ENCODE results near the gene NCAM1. TPM values are rescaled to one million over a fixed set of nuclear protein-coding genes. Genes with fewer than 3 reads are reported as not detected.

Gene NCAM1
- total RNA-seq, 2 donors from 2014 or later, result 42.0 to 69.2 TPM

DNA sequence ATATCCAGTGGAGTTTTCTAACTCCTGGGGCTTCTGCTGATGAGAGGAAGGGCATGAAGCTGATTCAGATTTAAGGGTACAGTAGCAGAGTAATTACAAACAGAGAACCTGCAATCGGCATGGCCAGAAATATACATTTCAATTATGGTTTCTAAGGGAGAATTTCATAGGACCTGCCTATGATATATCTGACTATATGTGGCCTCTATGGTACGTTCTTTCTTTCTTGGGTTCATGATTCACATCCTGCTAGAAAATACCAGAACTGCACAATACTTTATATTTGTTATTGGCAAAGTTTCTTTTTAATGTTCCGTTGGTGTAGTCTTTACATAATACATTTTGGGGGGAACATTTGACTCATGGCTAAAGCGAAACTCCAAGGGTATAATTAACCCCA, 290.1 kb downstream of the NCAM1 start:
- H3K9me3 ChIP-seq, result no peaks in the 10 kb centered on the region
- DNase-seq (ENCODE audit: low spot score), result no peak
- H3K4me3 ChIP-seq, result no peak overlapping the region
- H3K36me3 ChIP-seq, result no peaks in the 10 kb centered on the region
- TF ChIP-seq, protein P1, sequence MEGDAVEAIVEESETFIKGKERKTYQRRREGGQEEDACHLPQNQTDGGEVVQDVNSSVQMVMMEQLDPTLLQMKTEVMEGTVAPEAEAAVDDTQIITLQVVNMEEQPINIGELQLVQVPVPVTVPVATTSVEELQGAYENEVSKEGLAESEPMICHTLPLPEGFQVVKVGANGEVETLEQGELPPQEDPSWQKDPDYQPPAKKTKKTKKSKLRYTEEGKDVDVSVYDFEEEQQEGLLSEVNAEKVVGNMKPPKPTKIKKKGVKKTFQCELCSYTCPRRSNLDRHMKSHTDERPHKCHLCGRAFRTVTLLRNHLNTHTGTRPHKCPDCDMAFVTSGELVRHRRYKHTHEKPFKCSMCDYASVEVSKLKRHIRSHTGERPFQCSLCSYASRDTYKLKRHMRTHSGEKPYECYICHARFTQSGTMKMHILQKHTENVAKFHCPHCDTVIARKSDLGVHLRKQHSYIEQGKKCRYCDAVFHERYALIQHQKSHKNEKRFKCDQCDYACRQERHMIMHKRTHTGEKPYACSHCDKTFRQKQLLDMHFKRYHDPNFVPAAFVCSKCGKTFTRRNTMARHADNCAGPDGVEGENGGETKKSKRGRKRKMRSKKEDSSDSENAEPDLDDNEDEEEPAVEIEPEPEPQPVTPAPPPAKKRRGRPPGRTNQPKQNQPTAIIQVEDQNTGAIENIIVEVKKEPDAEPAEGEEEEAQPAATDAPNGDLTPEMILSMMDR (IDR thresholded peaks at IDR 0.05), result no peak
- no peaks in the 10 kb centered on the region for H3K4me1 ChIP-seq (ENCODE audit: control insufficient read depth in 1 of 2, low read depth in 2 of 2)
- H3K27ac ChIP-seq, result no peak overlapping the region
- no peaks in the 10 kb centered on the region for H3K27me3 ChIP-seq (replicated peaks; ENCODE audit: insufficient read depth)
- ATAC-seq (ENCODE audit: insufficient number of reproducible peaks, low FRiP score, low read depth), result no peak

DNA sequence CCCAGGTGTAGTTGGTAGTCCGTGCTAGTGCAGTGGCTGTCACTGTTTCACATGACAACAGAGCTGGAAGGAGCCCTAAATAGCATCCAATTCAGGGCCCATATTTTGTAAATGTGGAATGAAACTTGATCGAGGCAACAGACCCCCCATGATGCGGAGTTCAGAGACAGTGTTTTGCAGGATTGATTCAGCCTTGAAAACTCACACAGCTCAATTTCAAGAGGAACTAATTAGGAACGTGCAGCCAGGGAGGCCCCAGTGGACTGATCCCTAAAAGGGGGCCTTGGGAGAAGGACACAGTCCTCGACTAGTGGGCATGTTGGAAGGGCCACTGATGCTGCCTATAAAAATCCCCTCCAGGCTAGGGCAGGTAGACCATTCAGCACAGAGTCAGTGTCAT, 292.2 kb downstream of the NCAM1 start:
- DNase-seq (ENCODE audit: low spot score) (no peak), ATAC-seq (ENCODE audit: insufficient number of reproducible peaks, low FRiP score, low read depth) (no peak)
- TF ChIP-seq, protein P1 (IDR thresholded peaks at IDR 0.05), result no peak
- Histone ChIP-seq H3K4me3 (no peak overlapping the region), H3K9me3 (no peaks in the 10 kb centered on the region), H3K27ac (no peak overlapping the region), H3K4me1 (ENCODE audit: control insufficient read depth in 1 of 2, low read depth in 2 of 2) (no peaks in the 10 kb centered on the region), H3K27me3 (replicated peaks; ENCODE audit: insufficient read depth) (no peaks in the 10 kb centered on the region), H3K36me3 (peaks cover 3% of the 10 kb centered on the region)

DNA sequence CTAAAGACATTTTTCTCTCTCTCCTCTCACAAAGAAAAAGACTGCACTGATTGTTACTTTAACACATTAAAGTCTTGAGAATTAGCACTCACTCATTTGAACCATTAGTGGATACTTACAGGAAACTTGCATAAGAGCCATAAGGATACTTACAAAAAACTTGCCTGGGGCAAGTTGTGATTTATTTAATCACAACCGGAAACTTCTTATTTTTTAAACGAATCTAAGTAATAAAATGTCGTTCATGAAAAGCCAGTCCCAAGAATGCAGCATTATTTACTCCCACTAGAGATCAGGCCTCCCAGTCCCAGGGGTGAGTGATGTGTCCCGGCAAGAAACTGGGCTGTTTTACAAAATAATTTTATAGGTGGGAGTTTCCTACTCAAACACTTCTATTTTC, 293.9 kb downstream of the NCAM1 start:
- Histone ChIP-seq H3K4me1 (ENCODE audit: control insufficient read depth in 1 of 2, low read depth in 2 of 2) (no peaks in the 10 kb centered on the region), H3K27me3 (replicated peaks; ENCODE audit: insufficient read depth) (no peaks in the 10 kb centered on the region), H3K9me3 (no peaks in the 10 kb centered on the region), H3K36me3 (peaks cover 6% of the 10 kb centered on the region), H3K4me3 (no peak overlapping the region), H3K27ac (no peak overlapping the region)
- DNase-seq (ENCODE audit: low spot score) (no peak), ATAC-seq (ENCODE audit: insufficient number of reproducible peaks, low FRiP score, low read depth) (no peak)
- TF ChIP-seq, protein P1 (IDR thresholded peaks at IDR 0.05), result no peak

DNA sequence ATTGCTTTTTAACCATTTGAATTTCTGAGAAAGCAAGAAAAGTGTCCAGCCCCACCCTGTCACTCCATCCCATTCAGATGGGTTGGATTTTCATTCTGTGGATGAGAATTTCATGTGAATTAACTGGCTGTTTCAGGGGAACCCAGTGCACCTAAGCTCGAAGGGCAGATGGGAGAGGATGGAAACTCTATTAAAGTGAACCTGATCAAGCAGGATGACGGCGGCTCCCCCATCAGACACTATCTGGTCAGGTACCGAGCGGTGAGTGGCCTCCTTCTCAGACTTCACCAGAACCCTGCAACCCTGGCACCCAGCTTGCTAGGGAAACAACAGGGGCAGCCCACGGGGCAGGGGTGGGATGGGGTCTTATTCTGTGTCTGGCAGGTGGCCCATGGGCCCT, 294.5 kb downstream of the NCAM1 start:
- H3K36me3 ChIP-seq, result peaks cover 12% of the 10 kb centered on the region
- no peaks in the 10 kb centered on the region for H3K4me1 ChIP-seq (ENCODE audit: control insufficient read depth in 1 of 2, low read depth in 2 of 2)
- TF ChIP-seq, protein P1 (IDR thresholded peaks at IDR 0.05), result no peak
- H3K9me3 ChIP-seq, result no peaks in the 10 kb centered on the region
- ATAC-seq (ENCODE audit: insufficient number of reproducible peaks, low FRiP score, low read depth) (no peak), DNase-seq (ENCODE audit: low spot score) (no peak)
- H3K27me3 ChIP-seq (replicated peaks; ENCODE audit: insufficient read depth), result no peaks in the 10 kb centered on the region
- H3K4me3 ChIP-seq, result no peak overlapping the region
- H3K27ac ChIP-seq, result no peak overlapping the region

DNA sequence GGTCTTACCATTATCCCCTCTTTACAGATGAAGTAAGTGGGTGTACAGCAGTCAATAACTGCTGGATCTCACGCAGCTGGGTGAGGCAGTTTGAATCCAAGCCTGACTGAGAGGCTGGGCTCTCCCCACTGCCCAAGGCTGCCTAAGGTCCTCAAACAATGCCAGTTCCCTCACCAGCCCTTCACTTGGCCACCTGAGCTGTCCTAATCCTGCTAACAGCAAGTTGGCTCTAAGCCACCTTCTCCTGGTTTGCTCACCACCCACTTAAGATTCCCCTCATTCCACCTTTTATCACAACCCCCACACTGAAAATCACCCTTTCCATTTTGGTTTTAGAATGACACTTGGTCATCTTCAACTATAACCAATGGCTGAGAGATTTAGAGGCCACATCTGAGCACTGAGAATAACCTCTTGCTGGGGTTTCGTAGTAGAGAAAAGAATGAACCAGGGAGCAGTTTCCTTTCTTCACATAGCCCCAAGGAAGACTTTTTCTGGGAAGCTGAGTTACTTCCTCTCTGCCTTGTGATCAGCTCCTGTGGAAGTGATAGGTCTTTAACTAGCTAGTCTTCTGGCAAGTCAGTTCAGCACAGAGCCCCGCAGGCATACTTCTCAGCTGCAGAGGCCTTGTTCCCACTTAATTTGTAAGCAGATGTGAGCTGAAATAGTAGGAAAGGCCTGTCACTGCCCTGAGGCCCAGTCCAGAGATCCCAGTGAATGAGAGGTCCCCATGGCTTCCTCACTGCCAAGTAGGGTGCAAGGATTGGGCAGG, 295.4 kb downstream of the NCAM1 start:
- no peaks in the 10 kb centered on the region for H3K4me1 ChIP-seq (ENCODE audit: control insufficient read depth in 1 of 2, low read depth in 2 of 2)
- TF ChIP-seq, protein P1 (IDR thresholded peaks at IDR 0.05), result no peak
- DNase-seq (ENCODE audit: low spot score), result no peak
- peaks cover 14% of the 10 kb centered on the region for H3K36me3 ChIP-seq
- H3K9me3 ChIP-seq, result no peaks in the 10 kb centered on the region
- no peak overlapping the region for H3K4me3 ChIP-seq
- no peaks in the 10 kb centered on the region for H3K27me3 ChIP-seq (replicated peaks; ENCODE audit: insufficient read depth)
- H3K27ac ChIP-seq, result no peak overlapping the region
- ATAC-seq (ENCODE audit: insufficient number of reproducible peaks, low FRiP score, low read depth), result no peak

All from thoracic aorta (tissue), 2 donors.